Neural progenitor cell (in vitro differentiated cells): Measurements from ENCODE around the gene CGN. TPM values are rescaled to one million over a fixed set of nuclear protein-coding genes. Genes with fewer than 3 reads are reported as not detected.
A peak's percentile ranks its signal among the peaks of the same experiment; 100 is the strongest.

ENCODE experiments used
- DNase-seq: peaks from one replicate; pipeline ENCODE4 v3.0.0-alpha.2; 2016; ENCODE audit warnings: low spot score
- H2AFZ ChIP-seq: fragments of 200-600 bp; sonication (generic); replicated peaks from 2 replicates; pipeline ENCODE4 v1.6.1; 2016; ENCODE audit warnings: antibody characterized with exemption
- H3F3A ChIP-seq: fragments of 200-600 bp; sonication (generic); 2 replicates; pipeline ENCODE4 v1.6.1; 2016; ENCODE audit warnings: antibody characterized with exemption, low read depth
- H3K27ac ChIP-seq: fragments of 200-600 bp; sonication (generic); 2 replicates; pipeline ENCODE4 v1.5.1; 2016; ENCODE audit warnings: mild to moderate bottlenecking
- H3K27me3 ChIP-seq: fragments of 200-600 bp; sonication (generic); 2 replicates; pipeline ENCODE4 v1.6.1; 2016; ENCODE audit warnings: mild to moderate bottlenecking, moderate library complexity
- H3K36me3 ChIP-seq: fragments of 200-600 bp; sonication (generic); 2 replicates; pipeline ENCODE4 v1.5.1; 2016
- H3K4me1 ChIP-seq: fragments of 200-600 bp; sonication (generic); 2 replicates; pipeline ENCODE4 v1.6.1; 2016; ENCODE audit warnings: mixed run types
- H3K4me2 ChIP-seq: fragments of 200-600 bp; sonication (generic); 2 replicates; pipeline ENCODE4 v1.6.1; 2016
- H3K4me3 ChIP-seq: fragments of 200-600 bp; sonication (generic); 2 replicates; pipeline ENCODE4 v1.5.1; 2016
- H3K79me2 ChIP-seq: fragments of 200-600 bp; sonication (generic); 2 replicates; pipeline ENCODE4 v1.6.1; 2016; ENCODE audit warnings: low read depth
- H3K9ac ChIP-seq: fragments of 200-600 bp; sonication (generic); 2 replicates; pipeline ENCODE4 v1.6.1; 2016
- H3K9me3 ChIP-seq: fragments of 200-600 bp; sonication (generic); 2 replicates; pipeline ENCODE4 v1.5.1; 2016; ENCODE audit warnings: low read depth
- H4K20me1 ChIP-seq: fragments of 200-600 bp; sonication (generic); 2 replicates; pipeline ENCODE4 v1.6.1; 2016; ENCODE audit warnings: low read depth
- H3K27ac Mint-ChIP-seq: 3 replicates; pipeline ENCODE4 v1.8.0; 2021; ENCODE audit warnings: mixed read lengths
- H3K27me3 Mint-ChIP-seq: 2 replicates; pipeline ENCODE4 v1.8.0; 2022; ENCODE audit warnings: low read depth, mild to moderate bottlenecking, inconsistent platforms, moderate library complexity, mixed read lengths; ENCODE audit not compliant: insufficient read depth
- H3K36me3 Mint-ChIP-seq: 3 replicates; pipeline ENCODE4 v1.8.0; 2021; ENCODE audit warnings: mixed read lengths
- H3K4me1 Mint-ChIP-seq: 3 replicates; pipeline ENCODE4 v1.8.0; 2021; ENCODE audit warnings: mixed read lengths
- H3K4me3 Mint-ChIP-seq: 3 replicates; pipeline ENCODE4 v1.8.0; 2021; ENCODE audit warnings: mild to moderate bottlenecking, moderate library complexity, mixed read lengths
- H3K9me3 Mint-ChIP-seq: 3 replicates; pipeline ENCODE4 v1.8.0; 2020; ENCODE audit warnings: mixed read lengths
- CTCF ChIP-seq: fragments of 200-600 bp; sonication (generic); IDR thresholded peaks from 2 replicates; pipeline ENCODE4 v1.5.1; 2017; ENCODE audit warnings: antibody characterized with exemption, mild to moderate bottlenecking
- EZH2 ChIP-seq: fragments of 200-600 bp; sonication (generic); IDR thresholded peaks from 2 replicates; pipeline ENCODE4 v1.6.1; 2017; ENCODE audit warnings: antibody characterized with exemption, mild to moderate bottlenecking, moderate library complexity
- EZH2phosphoT487 ChIP-seq: fragments of 200-600 bp; sonication (generic); IDR thresholded peaks from 2 replicates; pipeline ENCODE4 v1.6.1; 2017; ENCODE audit warnings: antibody characterized with exemption
- total RNA-seq: library from RNA; depleted of rRNA; stranded (reverse); fragments of >200 nt; gene quantifications from 2 replicates; pipeline ENCODE4 v1.2.3, GENCODE V29; 2015; ENCODE audit warnings: low replicate concordance

Gene CGN
- total RNA-seq, 1 donor from 2014 or later = 5.4 TPM

- peak overlapping the region; percentile 45 for H3K27ac ChIP-seq
- H3K4me1 ChIP-seq = peaks cover 18% of the 10 kb centered on the region
- H3K27ac Mint-ChIP-seq = no peak overlapping the region
- TF ChIP-seq CTCF (no peak), EZH2 (no peak), EZH2phosphoT487 (no peak)
- no peak overlapping the region for H2AFZ ChIP-seq
- no peaks in the 10 kb centered on the region for H3K9me3 ChIP-seq
- no peaks in the 10 kb centered on the region for H4K20me1 ChIP-seq
- no peak overlapping the region for H3K4me3 Mint-ChIP-seq
- peaks cover 15% of the 10 kb centered on the region for H3F3A ChIP-seq
- DNase-seq = no peak
- no peaks in the 10 kb centered on the region for H3K9me3 Mint-ChIP-seq
- H3K27me3 Mint-ChIP-seq = peaks cover 5% of the 10 kb centered on the region
- no peak overlapping the region for H3K9ac ChIP-seq
- H3K36me3 ChIP-seq = no peaks in the 10 kb centered on the region
- H3K4me3 ChIP-seq = no peak overlapping the region
- H3K79me2 ChIP-seq = peaks cover 12% of the 10 kb centered on the region
- H3K4me2 ChIP-seq = no peak overlapping the region
- peaks cover 4% of the 10 kb centered on the region for H3K36me3 Mint-ChIP-seq
- H3K27me3 ChIP-seq = no peaks in the 10 kb centered on the region
- H3K4me1 Mint-ChIP-seq = peaks cover 25% of the 10 kb centered on the region
Measured at GRCh38 chr1:151547900-151548230, 36.7 kb downstream of the CGN start.

- H3K4me3 ChIP-seq = no peak overlapping the region
- H3F3A ChIP-seq = peaks cover 15% of the 10 kb centered on the region
- Mint-ChIP-seq H3K36me3 (peaks cover 4% of the 10 kb centered on the region), H3K27ac (no peak overlapping the region), H3K4me1 (peaks cover 25% of the 10 kb centered on the region), H3K27me3 (peaks cover 3% of the 10 kb centered on the region), H3K4me3 (no peak overlapping the region), H3K9me3 (no peaks in the 10 kb centered on the region)
- no peaks in the 10 kb centered on the region for H3K36me3 ChIP-seq
- H3K4me1 ChIP-seq = peaks cover 18% of the 10 kb centered on the region
- no peak for DNase-seq
- H4K20me1 ChIP-seq = no peaks in the 10 kb centered on the region
- no peaks in the 10 kb centered on the region for H3K27me3 ChIP-seq
- no peak overlapping the region for H3K9ac ChIP-seq
- TF ChIP-seq EZH2 = no peak
- no peak for TF ChIP-seq EZH2phosphoT487
- no peak for TF ChIP-seq CTCF
- H3K9me3 ChIP-seq = no peaks in the 10 kb centered on the region
- H3K27ac ChIP-seq = no peak overlapping the region
- no peak overlapping the region for H2AFZ ChIP-seq
- peaks cover 7% of the 10 kb centered on the region for H3K79me2 ChIP-seq
- no peak overlapping the region for H3K4me2 ChIP-seq
Measured at GRCh38 chr1:151549199-151549598, 38.0 kb downstream of the CGN start.

- H3K4me1 ChIP-seq = peaks cover 5% of the 10 kb centered on the region
- H3K27me3 Mint-ChIP-seq = peaks cover 2% of the 10 kb centered on the region
- no peaks in the 10 kb centered on the region for H3F3A ChIP-seq
- no peak overlapping the region for H3K4me2 ChIP-seq
- H3K9me3 ChIP-seq = no peaks in the 10 kb centered on the region
- H3K4me1 Mint-ChIP-seq = peaks cover 8% of the 10 kb centered on the region
- no peak overlapping the region for H3K27ac Mint-ChIP-seq
- H4K20me1 ChIP-seq = no peaks in the 10 kb centered on the region
- DNase-seq = no peak
- no peaks in the 10 kb centered on the region for H3K36me3 Mint-ChIP-seq
- no peak overlapping the region for H3K27ac ChIP-seq
- H2AFZ ChIP-seq = no peak overlapping the region
- TF ChIP-seq EZH2 = no peak
- no peak for TF ChIP-seq EZH2phosphoT487
- no peak for TF ChIP-seq CTCF
- no peaks in the 10 kb centered on the region for H3K36me3 ChIP-seq
- no peak overlapping the region for H3K4me3 ChIP-seq
- no peaks in the 10 kb centered on the region for H3K27me3 ChIP-seq
- no peak overlapping the region for H3K4me3 Mint-ChIP-seq
- no peaks in the 10 kb centered on the region for H3K9me3 Mint-ChIP-seq
- H3K9ac ChIP-seq = no peak overlapping the region
- peaks cover 7% of the 10 kb centered on the region for H3K79me2 ChIP-seq
Measured at GRCh38 chr1:151553659-151554058, 42.5 kb downstream of the CGN start.

- H3K4me1 Mint-ChIP-seq = peaks cover under 1% of the 10 kb centered on the region
- Histone ChIP-seq H3K27me3 (no peaks in the 10 kb centered on the region), H2AFZ (no peak overlapping the region), H3K9ac (no peak overlapping the region), H4K20me1 (no peaks in the 10 kb centered on the region), H3K4me1 (no peaks in the 10 kb centered on the region), H3F3A (no peaks in the 10 kb centered on the region), H3K4me2 (no peak overlapping the region), H3K9me3 (no peaks in the 10 kb centered on the region), H3K27ac (no peak overlapping the region), H3K4me3 (no peak overlapping the region), H3K36me3 (no peaks in the 10 kb centered on the region), H3K79me2 (no peaks in the 10 kb centered on the region)
- no peak overlapping the region for H3K4me3 Mint-ChIP-seq
- TF ChIP-seq EZH2phosphoT487 (no peak), CTCF (no peak), EZH2 (no peak)
- no peaks in the 10 kb centered on the region for H3K9me3 Mint-ChIP-seq
- H3K36me3 Mint-ChIP-seq = no peaks in the 10 kb centered on the region
- H3K27ac Mint-ChIP-seq = no peak overlapping the region
- DNase-seq = no peak
- H3K27me3 Mint-ChIP-seq = peaks cover 2% of the 10 kb centered on the region
Measured at GRCh38 chr1:151556052-151556451, 44.9 kb downstream of the CGN start.
